ENCODE results near the gene BACE2.

Gene BACE2

DNA sequence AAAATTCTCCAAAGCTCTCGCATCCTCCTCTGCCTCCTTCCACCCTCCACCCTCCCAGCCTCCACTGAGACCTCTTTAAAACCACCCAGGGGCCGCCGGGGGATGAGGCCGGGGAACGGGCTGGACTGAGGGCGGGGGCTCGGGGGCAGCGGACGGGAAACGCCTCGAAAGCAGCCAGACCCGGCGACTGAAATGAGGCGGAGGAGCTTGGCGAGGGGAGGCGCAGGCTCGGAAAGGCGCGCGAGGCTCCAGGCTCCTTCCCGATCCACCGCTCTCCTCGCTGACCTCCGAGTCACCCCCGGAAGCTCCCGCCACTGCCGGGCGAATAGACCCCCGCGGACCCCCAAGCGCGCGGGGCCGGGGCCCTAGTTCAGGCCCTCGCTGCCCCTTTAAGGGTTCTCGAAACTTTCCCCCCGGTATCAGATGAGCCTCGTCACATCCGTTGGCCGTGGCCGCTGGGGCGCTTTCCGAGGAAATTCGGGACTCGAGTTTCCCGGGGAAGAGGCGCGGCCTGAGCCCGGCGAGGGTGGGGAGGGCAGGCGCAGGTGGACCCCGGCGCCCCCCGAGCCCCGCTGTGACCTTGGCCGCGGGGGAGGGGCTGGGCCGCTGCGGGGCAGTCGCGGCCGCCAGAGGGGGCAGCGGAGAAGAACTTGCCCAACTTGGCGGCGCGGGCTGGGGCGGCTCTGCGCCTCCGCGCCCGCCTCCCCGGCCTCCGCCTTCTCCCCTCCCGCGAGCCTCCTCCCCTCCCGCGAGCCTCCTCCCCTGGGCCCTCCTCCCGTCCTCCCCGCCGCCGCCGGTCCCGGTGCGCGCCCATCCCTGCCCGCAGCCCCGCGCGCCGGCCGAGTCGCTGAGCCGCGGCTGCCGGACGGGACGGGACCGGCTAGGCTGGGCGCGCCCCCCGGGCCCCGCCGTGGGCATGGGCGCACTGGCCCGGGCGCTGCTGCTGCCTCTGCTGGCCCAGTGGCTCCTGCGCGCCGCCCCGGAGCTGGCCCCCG is at the start of gene BACE2:
Gene BACE2 (plus strand): TSS at position 813 of the 995 bp plus-strand sequence. CDS start 104 bp downstream, at position 917.
- peak; percentile 46 for DNase-seq (ENCODE audit: low read depth, low spot score)
- peak within 1 kb of the TSS; percentile 85 for H3K27ac ChIP-seq

DNA sequence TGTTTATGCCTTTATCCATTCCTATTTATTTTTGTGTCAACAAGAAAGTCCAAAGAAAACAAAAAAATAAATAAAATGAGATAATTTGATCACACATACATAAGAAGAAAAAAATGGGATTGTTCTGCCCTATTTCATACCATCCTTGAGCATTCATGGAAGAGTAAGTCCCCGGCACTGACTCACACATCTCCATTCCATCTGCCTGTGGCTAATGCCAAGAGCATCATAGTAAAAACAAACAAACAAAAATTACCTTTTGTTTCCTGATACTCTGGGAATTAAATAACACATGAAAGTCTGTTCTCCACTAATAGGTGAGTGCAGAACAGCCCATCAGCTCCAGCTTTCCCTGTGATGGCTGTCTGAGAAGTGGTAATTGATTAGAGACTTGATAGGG is 48.1 kb upstream of the BACE2 start:
- no peak overlapping the region for H3K27ac ChIP-seq
- DNase-seq (ENCODE audit: low read depth, low spot score): no peak

DNA sequence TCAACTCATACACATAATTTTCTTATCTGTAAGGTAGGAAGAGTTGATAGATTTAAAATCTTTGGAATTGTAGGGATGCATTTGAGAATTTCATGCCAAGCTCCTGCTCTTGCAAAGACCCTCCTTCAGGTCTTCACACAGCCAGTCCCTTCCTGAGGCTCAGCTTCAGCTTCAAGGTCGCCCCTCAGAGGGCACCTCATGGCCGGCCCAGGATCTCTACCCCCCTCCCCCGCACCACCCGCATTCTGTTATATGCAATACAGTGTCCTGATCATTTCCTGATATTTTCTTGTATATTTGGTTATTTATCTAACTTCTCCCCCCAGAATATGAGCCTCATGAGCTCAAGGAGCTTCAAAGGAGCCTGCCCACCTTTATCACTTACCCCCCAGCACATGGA is 47.0 kb upstream of the BACE2 start:
- no peak for DNase-seq (ENCODE audit: low read depth, low spot score)
- no peak overlapping the region for H3K27ac ChIP-seq

DNA sequence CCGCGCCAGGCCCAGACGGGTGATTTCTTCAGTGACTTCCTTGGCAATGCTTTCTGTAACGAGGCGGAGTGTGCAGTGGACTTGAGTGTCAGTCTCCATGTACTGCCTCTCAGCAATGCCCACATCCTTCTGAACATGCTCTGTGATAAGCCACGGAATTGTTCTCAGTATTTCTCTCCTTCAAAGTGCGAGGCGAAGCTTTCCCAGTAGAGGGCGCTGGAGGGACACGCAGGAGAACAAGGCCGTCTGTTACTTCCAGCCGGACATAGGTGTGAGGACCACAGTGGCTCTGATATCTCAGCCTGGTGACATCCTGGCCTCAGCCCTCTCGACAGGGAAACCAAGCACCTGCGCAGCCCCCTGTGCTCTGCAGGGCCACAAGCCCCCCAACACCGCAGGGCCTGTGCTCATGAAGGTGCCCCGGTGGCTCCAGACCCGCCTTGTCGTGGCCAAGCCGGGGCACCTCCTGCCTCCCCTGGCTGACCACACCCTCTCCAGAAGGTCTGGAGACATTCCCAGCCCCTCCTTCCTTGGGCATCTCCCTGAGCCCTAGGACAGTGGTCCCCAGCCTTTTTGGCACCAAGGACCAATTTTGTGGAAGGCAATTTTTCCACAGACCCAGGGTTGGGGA is 46.1 kb upstream of the BACE2 start:
- H3K27ac ChIP-seq: no peak overlapping the region
- DNase-seq (ENCODE audit: low read depth, low spot score): no peak

GRCh38 chr21:41124641-41125201 is 43.2 kb upstream of the BACE2 start:
- DNase-seq (ENCODE audit: low read depth, low spot score): no peak
- H3K27ac ChIP-seq: no peak overlapping the region

DNA sequence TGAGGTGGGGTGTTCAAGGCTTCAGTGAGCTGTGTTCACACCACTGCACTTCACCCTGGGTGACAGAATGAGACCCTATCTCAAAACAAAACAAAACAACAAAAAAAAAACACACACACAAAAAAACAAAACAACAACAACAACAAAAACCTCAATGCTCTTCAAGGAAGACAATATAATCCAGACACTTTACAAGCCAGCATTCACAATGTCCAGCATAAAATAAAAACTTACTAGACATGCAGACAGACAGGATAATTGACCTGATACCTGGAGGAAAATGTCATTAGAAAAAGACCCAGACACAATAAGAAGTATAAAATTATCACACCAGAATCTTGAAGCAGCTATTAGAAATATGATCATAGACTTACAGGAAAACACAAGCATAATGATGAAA is 39.0 kb upstream of the BACE2 start:
- no peak overlapping the region for H3K27ac ChIP-seq
- no peak for DNase-seq (ENCODE audit: low read depth, low spot score)

GRCh38 chr21:41130883-41131282 is 37.1 kb upstream of the BACE2 start:
- no peak overlapping the region for H3K27ac ChIP-seq
- no peak for DNase-seq (ENCODE audit: low read depth, low spot score)

DNA sequence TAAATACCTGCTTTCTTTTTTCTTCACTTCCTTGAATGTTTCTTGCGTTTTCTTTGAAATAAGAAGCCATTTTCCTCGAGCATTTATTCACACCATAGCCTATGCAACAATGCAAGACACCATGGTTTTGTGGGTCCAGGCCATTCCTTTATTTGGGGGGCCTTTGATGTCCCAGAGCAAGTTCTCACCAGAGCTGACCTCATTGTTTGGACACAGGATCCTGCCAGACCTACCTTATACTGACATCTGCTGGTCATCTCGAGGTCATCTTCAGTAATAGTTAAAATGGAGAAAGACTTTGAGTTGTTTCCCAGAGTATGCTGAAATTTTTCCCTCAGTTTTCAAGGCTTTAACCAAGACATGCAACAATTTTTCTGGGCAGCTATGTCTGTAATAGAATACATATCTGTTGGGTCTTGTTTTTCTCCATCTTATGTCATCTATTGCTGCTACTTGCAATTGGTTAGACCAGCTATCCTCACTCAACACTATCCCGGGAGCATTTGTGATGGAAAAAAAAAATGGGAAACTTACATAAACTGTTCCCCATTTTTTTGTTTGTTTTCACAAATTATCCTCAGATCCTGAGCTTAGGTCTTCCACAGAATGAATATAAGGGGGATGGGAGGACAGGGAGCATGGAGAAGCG is 34.0 kb upstream of the BACE2 start:
- no peak for DNase-seq (ENCODE audit: low read depth, low spot score)
- no peak overlapping the region for H3K27ac ChIP-seq

DNA sequence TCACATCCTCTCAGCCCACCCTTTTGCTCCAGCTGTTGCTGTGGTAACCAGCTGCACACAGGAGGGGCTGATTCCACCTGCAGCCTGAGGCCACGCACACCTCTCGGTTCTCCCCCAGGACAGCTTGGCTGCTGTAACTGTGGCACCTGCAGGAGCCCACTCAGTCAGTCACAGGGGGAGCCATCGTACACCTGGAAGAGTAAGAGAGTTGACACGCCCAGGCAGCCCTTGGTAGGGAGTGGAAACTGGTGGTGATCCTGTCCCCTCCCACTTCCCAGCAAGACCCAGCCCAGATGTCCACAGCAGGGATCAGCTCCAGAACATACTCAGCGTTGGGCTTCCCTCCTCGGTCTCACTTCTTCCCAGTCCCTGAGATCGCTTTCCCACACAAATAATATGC is 32.2 kb upstream of the BACE2 start:
- no peak for DNase-seq (ENCODE audit: low read depth, low spot score)
- no peak overlapping the region for H3K27ac ChIP-seq

- no peak overlapping the region for H3K27ac ChIP-seq
- DNase-seq (ENCODE audit: low read depth, low spot score): no peak
Measured at GRCh38 chr21:41136286-41136685, 31.7 kb upstream of the BACE2 start.

DNA sequence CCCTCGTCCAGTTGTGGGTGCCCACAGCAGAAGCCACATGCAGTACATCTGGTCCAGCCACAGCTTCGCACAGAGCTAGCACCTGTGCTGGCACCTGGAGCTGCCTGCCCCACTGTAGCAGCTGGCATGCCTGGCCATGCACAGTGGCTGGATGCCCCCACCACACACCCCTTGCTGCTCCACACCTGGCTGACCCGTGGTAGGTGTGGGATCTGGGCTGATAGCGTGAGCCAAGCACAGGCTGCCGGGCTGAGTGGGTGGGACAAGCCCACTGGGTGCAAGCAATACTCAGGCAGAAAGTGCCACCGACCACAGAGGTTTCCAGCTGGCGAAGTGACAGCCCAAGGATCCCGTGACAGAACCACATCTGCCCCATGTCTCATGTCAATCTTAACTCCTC is 30.6 kb upstream of the BACE2 start:
- DNase-seq (ENCODE audit: low read depth, low spot score): no peak
- H3K27ac ChIP-seq: no peak overlapping the region

DNA sequence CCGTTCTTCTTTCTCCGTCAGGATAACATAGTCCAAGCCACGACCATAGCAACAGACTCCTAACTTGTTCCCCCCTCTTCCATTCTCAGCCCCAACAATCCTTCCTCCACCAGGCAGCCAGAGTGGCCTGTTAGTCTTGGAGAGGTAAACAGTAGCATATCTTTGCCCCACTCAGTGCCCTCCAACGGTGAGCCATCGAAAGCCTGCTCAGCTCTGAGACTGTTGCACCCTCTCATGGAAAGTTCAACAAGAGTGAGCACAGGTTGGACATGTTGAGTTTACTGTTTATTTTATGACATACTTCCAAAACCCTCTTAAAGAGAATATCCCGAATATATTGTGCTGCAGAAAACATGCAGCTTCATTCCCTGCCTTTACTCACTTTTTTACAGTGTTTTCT is 30.1 kb upstream of the BACE2 start:
- no peak for DNase-seq (ENCODE audit: low read depth, low spot score)

DNA sequence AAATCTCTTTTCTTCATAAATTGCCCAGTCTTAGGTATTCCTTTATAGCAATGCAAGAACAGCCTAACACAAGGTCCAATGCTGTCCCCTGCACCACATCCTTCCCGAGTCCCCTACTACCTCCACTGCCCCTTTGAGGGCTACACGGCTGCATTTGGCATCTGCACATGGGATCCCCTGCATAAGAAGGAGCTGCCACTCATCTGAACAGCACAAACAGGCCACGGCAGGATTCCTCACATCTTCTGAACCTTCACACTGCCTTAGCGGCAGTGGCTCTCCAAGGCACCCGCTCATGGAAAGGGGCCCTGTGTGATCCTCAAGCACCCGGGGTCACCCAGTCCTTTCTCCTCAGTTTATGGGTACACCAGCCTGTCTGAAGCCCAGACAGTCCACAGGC is 29.2 kb upstream of the BACE2 start:
- DNase-seq (ENCODE audit: low read depth, low spot score): no peak
- H3K27ac ChIP-seq: no peak overlapping the region

More for the DNA sequence above, 30.1 kb upstream of the BACE2 start:
- no peak overlapping the region for H3K27ac ChIP-seq

DNA sequence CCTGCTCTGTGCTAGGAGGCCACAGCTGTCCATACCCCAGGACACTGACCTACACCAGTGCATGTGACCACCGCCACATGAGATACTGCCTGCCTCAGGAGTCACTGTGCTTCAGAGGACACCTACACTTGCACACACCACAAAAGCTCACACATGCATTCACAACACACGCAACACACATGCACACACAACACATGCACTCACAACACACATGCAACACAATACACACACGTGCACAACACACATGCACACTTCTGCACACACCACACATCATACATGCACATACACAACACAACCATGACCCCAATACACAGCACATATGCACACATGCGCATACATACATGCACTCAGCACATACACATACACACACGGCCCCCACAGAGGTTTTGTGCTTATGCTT is 28.7 kb upstream of the BACE2 start:
- DNase-seq (ENCODE audit: low read depth, low spot score): no peak
- no peak overlapping the region for H3K27ac ChIP-seq

- DNase-seq (ENCODE audit: low read depth, low spot score): no peak
- no peak overlapping the region for H3K27ac ChIP-seq
Measured at GRCh38 chr21:41139951-41140350, 28.0 kb upstream of the BACE2 start.

GRCh38 chr21:41141031-41141457 is 26.9 kb upstream of the BACE2 start:
- H3K27ac ChIP-seq: no peak overlapping the region
- DNase-seq (ENCODE audit: low read depth, low spot score): no peak

GRCh38 chr21:41142051-41142795 is 25.7 kb upstream of the BACE2 start:
- DNase-seq (ENCODE audit: low read depth, low spot score): peak; percentile 36
- H3K27ac ChIP-seq: peak overlapping the region; percentile 25

DNA sequence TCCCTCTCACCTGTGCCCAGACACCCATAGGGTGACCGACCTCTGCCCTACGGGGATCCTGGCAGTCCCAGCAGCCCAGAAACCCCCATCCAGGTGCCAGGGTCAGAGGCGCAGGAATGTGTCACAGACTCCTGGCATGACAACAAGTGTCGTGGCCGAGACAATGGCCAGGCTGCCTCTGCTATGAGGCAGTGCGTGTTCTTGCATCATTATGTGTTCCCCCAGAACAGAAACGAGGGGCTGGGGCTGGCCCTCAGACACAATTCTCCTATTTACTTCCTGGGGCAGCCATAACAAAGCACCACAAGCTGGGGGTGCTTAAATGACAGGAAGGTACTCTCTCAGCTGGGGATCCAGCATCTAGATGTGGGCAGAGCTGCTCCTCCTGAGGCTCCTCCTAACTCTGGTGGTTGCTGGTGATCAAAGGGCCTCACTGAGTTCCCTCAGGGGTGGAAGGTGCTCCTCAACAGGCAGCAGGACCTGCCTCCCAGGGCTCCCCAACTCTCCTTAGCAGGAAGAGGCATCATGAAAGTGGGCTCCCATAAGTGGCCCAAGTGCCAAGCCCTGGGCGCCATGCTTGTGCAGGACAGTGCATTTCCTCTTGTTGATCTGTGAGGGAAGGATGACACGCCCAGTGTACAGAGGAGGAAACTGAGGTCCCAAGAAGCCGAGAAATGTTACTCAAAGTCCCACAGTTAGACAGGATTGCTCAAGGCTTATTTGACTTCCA is 24.2 kb upstream of the BACE2 start:
- no peak for DNase-seq (ENCODE audit: low read depth, low spot score)
- no peak overlapping the region for H3K27ac ChIP-seq

Measured in epithelial cell of prostate (primary cell).